GM23248 (cell line): ENCODE data around the gene BTN3A1.

Experiments used
- EZH2 ChIP-seq: fragments of 200-600 bp; sonication (generic); IDR thresholded peaks from 2 replicates; pipeline ENCODE4 v1.6.1; 2018; ENCODE audit warnings: antibody characterized with exemption, mild to moderate bottlenecking; ENCODE audit not compliant: insufficient read depth, poor library complexity, severe bottlenecking
- EZH2phosphoT487 ChIP-seq: fragments of 200-600 bp; sonication (generic); IDR thresholded peaks from 2 replicates; pipeline ENCODE4 v1.6.1; 2018; ENCODE audit warnings: antibody characterized with exemption, moderate library complexity, mild to moderate bottlenecking, low read depth; ENCODE audit not compliant: insufficient read depth

- TF ChIP-seq EZH2 (no peak), EZH2phosphoT487 (no peak)
Observed at GRCh38 chr6:26365633-26365995, 36.5 kb upstream of the BTN3A1 start.
